SU-DHL-6 (cell line): ENCODE results near the gene SELENON.

Source experiments
- CTCF ChIP-seq: fragments of 200-600 bp; sonication (generic); IDR thresholded peaks from one replicate; pipeline ENCODE4 v1.5.1; 2017; ENCODE audit warnings: antibody characterized with exemption, mild to moderate bottlenecking, low read length, moderate library complexity; ENCODE audit not compliant: insufficient read depth, poor library complexity, severe bottlenecking
- EZH2phosphoT487 ChIP-seq: fragments of 200-600 bp; sonication (generic), shearing (Covaris generic); conservative IDR thresholded peaks from 2 replicates; pipeline ENCODE4 v1.6.1; 2018; ENCODE audit warnings: mild to moderate bottlenecking, antibody characterized with exemption, low read length, moderate library complexity, mixed read lengths

- TF ChIP-seq CTCF (no peak), EZH2phosphoT487 (no peak)
Observed at GRCh38 chr1:25758466-25759070, 41.4 kb upstream of the SELENON start.
